ENCODE data around the gene PGBD5.
"Not testable (repeated sequence)": the region's sequence is repeated elsewhere in the genome, so short reads cannot be mapped to it uniquely, and the experiment has no call there.

Gene PGBD5

GRCh38 chr1:230425252-230426091 is 660 bp downstream of the PGBD5 start:
- no peak for DNase-seq (ENCODE audit: low read depth)

- DNase-seq (ENCODE audit: low read depth) = no peak
Observed at GRCh38 chr1:230424391-230425251, 1.5 kb downstream of the PGBD5 start.

GRCh38 chr1:230423951-230424350 is 2.2 kb downstream of the PGBD5 start:
- no peak for DNase-seq (ENCODE audit: low read depth)

- DNase-seq (ENCODE audit: low read depth) = no peak
Observed at GRCh38 chr1:230423261-230423660, 2.9 kb downstream of the PGBD5 start.

GRCh38 chr1:230422221-230422981 is 3.7 kb downstream of the PGBD5 start:
- DNase-seq (ENCODE audit: low read depth) = no peak

GRCh38 chr1:230421481-230421880 is 4.7 kb downstream of the PGBD5 start:
- DNase-seq (ENCODE audit: low read depth) = no peak

GRCh38 chr1:230420372-230420771 is 5.8 kb downstream of the PGBD5 start:
- not testable (repeated sequence) for DNase-seq (ENCODE audit: low read depth)

- no peak for DNase-seq (ENCODE audit: low read depth)
Observed at GRCh38 chr1:230416430-230416829, 9.7 kb downstream of the PGBD5 start.

GRCh38 chr1:230415405-230416132 is 10.6 kb downstream of the PGBD5 start:
- no peak for DNase-seq (ENCODE audit: low read depth)

- no peak for DNase-seq (ENCODE audit: low read depth)
Observed at GRCh38 chr1:230414694-230415093, 11.4 kb downstream of the PGBD5 start.

- no peak for DNase-seq (ENCODE audit: low read depth)
Observed at GRCh38 chr1:230414102-230414501, 12.0 kb downstream of the PGBD5 start.

- DNase-seq (ENCODE audit: low read depth) = no peak
Observed at GRCh38 chr1:230413061-230413460, 13.1 kb downstream of the PGBD5 start.

GRCh38 chr1:230408971-230409370 is 17.2 kb downstream of the PGBD5 start:
- DNase-seq (ENCODE audit: low read depth) = no peak

- no peak for DNase-seq (ENCODE audit: low read depth)
Observed at GRCh38 chr1:230407351-230407750, 18.8 kb downstream of the PGBD5 start.

- not testable (repeated sequence) for DNase-seq (ENCODE audit: low read depth)
Observed at GRCh38 chr1:230406727-230407126, 19.4 kb downstream of the PGBD5 start.

- no peak for DNase-seq (ENCODE audit: low read depth)
Observed at GRCh38 chr1:230403442-230403841, 22.7 kb downstream of the PGBD5 start.

- DNase-seq (ENCODE audit: low read depth) = peak; percentile 68
Observed at GRCh38 chr1:230401763-230402294, 24.3 kb downstream of the PGBD5 start.

GRCh38 chr1:230401101-230401500 is 25.0 kb downstream of the PGBD5 start:
- no peak for DNase-seq (ENCODE audit: low read depth)

- DNase-seq (ENCODE audit: low read depth) = no peak
Observed at GRCh38 chr1:230400007-230400344, 26.2 kb downstream of the PGBD5 start.

GRCh38 chr1:230399321-230400006 is 26.7 kb downstream of the PGBD5 start:
- no peak for DNase-seq (ENCODE audit: low read depth)

- no peak for DNase-seq (ENCODE audit: low read depth)
Observed at GRCh38 chr1:230398856-230399255, 27.3 kb downstream of the PGBD5 start.
